NT2/D1 (cell line): ENCODE results near the gene NACA2.

Experiments
- YY1 ChIP-seq: IDR thresholded peaks from 2 replicates; pipeline ENCODE4 v1.6.1; 2011; ENCODE audit not compliant: insufficient read length, insufficient read depth
- ZNF274 ChIP-seq: IDR thresholded peaks from 2 replicates; pipeline ENCODE4 v1.6.1; 2011; ENCODE audit warnings: mild to moderate bottlenecking, low read depth, low read length

DNA sequence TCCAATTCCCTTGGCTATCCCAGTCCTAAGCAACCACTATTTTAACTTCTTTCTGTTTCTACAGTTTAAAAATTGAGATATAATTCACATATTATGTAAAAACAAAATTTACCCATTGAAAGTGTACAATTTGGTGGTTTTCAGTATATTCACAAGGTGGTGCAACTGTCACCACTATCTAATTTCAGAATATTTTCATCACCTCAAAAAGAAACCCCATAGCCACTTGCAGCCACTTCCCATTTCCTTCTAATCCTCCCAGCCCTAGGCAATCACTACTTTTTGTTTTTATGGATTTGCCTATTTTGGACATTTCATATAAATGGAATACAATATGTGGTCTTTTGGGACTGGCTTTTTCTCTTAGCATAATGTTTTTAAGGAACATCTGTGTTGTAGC is 36.1 kb upstream of the NACA2 start:
- no peak for TF ChIP-seq ZNF274
- TF ChIP-seq YY1: no peak
